Measurements from ENCODE around the gene TSPAN33.
"Not testable (repeated sequence)": the region's sequence is repeated elsewhere in the genome, so short reads cannot be mapped to it uniquely, and the experiment has no call there.

The TSPAN33 gene

GRCh38 chr7:129210256-129210988 lies 65.9 kb downstream of the TSPAN33 start:
- peak; percentile 31 for DNase-seq

DNA sequence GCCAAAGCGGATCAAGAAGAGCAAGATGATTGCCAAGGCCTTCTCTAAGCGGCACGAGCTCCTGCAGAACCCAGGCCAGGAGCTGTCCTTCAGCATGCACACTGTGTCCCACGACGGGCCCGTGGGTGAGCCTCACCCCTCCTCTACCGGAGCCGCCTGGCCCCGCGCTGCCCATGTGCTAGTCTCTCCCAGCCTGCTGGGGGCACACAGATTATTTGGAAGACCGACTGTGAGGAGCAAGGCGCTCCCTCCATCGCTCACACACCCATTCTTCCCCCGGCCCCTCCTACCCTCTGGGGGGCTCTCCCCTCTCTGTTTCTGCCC lies 66.4 kb downstream of the TSPAN33 start:
- DNase-seq: no peak

DNA sequence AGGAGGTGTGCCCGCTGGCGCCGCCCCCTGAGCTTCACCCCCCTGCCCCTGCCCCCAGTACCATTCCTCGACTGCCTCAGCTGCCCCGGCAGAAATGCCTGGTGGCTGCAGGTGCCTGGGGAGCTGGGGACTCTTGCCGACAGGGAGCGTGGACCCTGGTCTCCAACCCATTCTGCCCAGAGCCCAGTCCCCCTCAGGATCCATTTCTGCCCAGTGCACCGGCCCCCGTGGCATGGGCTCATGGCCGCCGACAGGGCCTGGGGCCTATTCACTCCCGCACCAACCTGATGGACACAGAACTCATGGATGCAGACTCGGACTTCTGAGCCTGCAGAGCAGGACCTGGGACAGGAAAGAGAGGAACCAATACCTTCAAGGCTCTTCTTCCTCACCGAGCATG lies 67.6 kb downstream of the TSPAN33 start:
- DNase-seq: no peak

GRCh38 chr7:129212596-129212995 lies 68.1 kb downstream of the TSPAN33 start:
- no peak for DNase-seq

GRCh38 chr7:129213828-129214227 lies 69.3 kb downstream of the TSPAN33 start:
- DNase-seq: no peak

DNA sequence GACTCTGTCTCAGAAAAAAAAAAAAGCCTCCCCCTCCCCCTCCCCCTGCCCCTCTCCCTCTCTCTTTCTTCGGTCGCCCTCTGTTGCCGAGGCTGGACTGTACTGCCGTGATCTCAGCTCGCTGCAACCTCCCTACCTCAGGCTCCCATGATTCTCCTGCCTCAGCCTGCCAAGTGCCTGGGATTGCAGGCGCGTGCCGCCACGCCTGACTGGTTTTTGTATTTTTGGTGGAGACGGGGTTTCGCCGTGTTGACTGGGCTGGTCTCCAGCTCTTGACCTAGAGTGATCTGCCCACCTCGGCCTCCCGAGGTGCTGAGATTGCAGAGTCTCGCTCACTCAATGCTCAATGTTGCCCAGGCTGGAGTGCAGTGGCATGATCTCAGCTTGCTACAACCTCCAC lies 71.2 kb downstream of the TSPAN33 start:
- not testable (repeated sequence) for DNase-seq

GRCh38 chr7:129216101-129216715 lies 71.7 kb downstream of the TSPAN33 start:
- not testable (repeated sequence) for DNase-seq

- not testable (repeated sequence) for DNase-seq
Observed at GRCh38 chr7:129216821-129217416, 72.4 kb downstream of the TSPAN33 start.

DNA sequence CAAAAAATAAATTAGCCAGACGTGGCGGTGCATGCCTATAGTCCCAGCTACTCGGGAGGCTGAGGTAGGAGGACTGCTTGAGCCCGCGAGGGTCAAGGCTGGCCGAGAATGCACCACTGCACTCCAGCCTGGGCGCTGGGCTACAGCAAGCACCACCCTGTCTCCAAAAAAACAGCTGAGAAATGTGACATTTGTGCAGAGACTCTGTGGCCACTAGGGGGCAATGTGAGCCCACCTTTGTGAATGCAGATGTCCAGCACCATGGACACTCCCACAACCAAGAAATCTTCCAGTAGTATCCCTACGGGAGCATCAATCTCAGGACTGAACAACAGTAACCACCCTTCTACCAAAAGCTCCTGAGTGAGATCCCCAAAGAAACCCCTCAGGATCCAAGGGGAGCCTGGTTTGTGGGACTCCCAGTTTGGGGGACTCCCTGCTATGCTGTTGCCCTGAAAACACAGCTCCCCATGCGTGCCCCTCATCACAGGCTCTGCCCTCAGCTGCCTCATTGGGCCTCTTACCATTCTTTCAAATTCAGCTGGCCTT lies 74.1 kb downstream of the TSPAN33 start:
- DNase-seq: peak; percentile 68

DNA sequence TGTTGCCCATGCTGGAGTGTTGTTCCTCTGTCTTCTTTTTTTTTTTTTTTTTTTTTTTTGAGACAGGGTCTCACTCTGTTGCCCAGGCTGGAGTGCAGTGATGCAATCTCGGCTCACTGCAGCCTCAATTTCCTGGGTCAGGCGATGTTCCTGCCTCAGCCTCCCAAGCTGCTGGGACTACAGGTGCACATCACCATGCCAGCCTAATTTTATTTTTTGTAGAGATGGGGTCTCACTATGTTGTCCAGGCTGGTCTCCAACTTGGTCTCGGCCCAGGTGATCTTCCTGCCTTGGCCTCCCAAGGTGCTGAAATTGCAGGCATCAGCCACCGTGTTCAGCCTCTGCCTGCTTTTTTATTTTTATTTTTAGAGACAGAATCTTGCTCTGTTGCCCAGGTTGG lies 74.7 kb downstream of the TSPAN33 start:
- not testable (repeated sequence) for DNase-seq

Measured in HCEC 1CT (cell line).